SK-N-SH (cell line): ENCODE data around the gene PTPN18. TPM values are rescaled to one million over a fixed set of nuclear protein-coding genes. Genes with fewer than 3 reads are reported as not detected.

Experiments used
- CTCF ChIA-PET: fragments of 300-600, 350-600 bp; formaldehyde crosslinking; extraction: SDS; loops from one replicate; lab custom pipeline; 2021; lab: Yijun Ruan, JAX
- POLR2A ChIA-PET: fragments of 350-600 bp; sonication (Branson Sonifier 250); formaldehyde crosslinking; extraction: SDS; loops from one replicate; lab custom pipeline; 2020; ENCODE audit warnings: antibody characterized with exemption, inconsistent platforms; lab: Yijun Ruan, JAX
- DNase-seq: peaks from one replicate; pipeline ENCODE4 v3.0.0; 2012
- H2AFZ ChIP-seq: fragments of 200-600 bp; sonication (generic); 2 replicates; pipeline ENCODE4 v1.8.1; 2016; ENCODE audit warnings: antibody characterized with exemption, mild to moderate bottlenecking, low read depth
- H3F3A ChIP-seq: fragments of 200-600 bp; sonication (generic); replicated peaks from 2 replicates; pipeline ENCODE3; 2016; ENCODE audit warnings: antibody characterized with exemption, mild to moderate bottlenecking; ENCODE audit not compliant: insufficient read depth
- H3K27ac ChIP-seq, 2 experiments: fragments of 200-500 bp in 1 of 2; fragments of 200-600 bp in 1 of 2; sonication (Bioruptor generic) in 1 of 2; sonication (generic), shearing (Covaris generic) in 1 of 2; 2 replicates each; pipeline versions ENCODE4 v1.5.1 to v1.6.1; 2014 to 2016; ENCODE audit warnings: low read depth in 2 of 2, inconsistent platforms in 1 of 2, low read length in 1 of 2, mild to moderate bottlenecking in 1 of 2, mixed read lengths in 1 of 2
- H3K27me3 ChIP-seq: fragments of 200-600 bp; sonication (generic), shearing (Covaris generic); 2 replicates; pipeline ENCODE4 v1.6.1; 2016; ENCODE audit warnings: mixed run types; ENCODE audit not compliant: insufficient read depth
- H3K36me3 ChIP-seq, 2 experiments: fragments of 200-500 bp in 1 of 2; fragments of 200-600 bp in 1 of 2; sonication (Bioruptor generic) in 1 of 2; sonication (generic) in 1 of 2; replicated peaks in 1 of 2; 2 replicates each; pipeline versions ENCODE3 to v1.5.1; 2014 to 2016; ENCODE audit warnings: low read length in 1 of 2, mild to moderate bottlenecking in 1 of 2; ENCODE audit not compliant: insufficient read depth in 2 of 2, control insufficient read depth in 1 of 2
- H3K4me1 ChIP-seq, 2 experiments: fragments of 200-500 bp in 1 of 2; fragments of 200-600 bp in 1 of 2; sonication (Bioruptor generic) in 1 of 2; sonication (generic), shearing (Covaris generic) in 1 of 2; 2 replicates each; pipeline versions ENCODE4 v1.5.1 to v1.6.1; 2014 to 2016; ENCODE audit warnings: low read depth in 1 of 2, low read length in 1 of 2, mixed run types in 1 of 2; ENCODE audit not compliant: insufficient read depth in 2 of 2, control insufficient read depth in 1 of 2
- H3K4me2 ChIP-seq: fragments of 200-600 bp; sonication (generic), shearing (Covaris generic); 2 replicates; pipeline ENCODE4 v1.6.1; 2017; ENCODE audit warnings: mixed run types
- H3K4me3 ChIP-seq, 2 experiments: fragments of 200-500 bp in 1 of 2; fragments of 200-600 bp in 1 of 2; sonication (Bioruptor generic) in 1 of 2; sonication (generic), shearing (Covaris generic) in 1 of 2; 2 replicates each; pipeline versions ENCODE4 v1.5.1 to v1.8.1; 2014 to 2016; ENCODE audit warnings: low read depth in 2 of 2, inconsistent platforms in 1 of 2, low read length in 1 of 2, mild to moderate bottlenecking in 1 of 2, mixed read lengths in 1 of 2, moderate library complexity in 1 of 2
- H3K79me2 ChIP-seq: fragments of 200-600 bp; sonication (generic); 2 replicates; pipeline ENCODE4 v1.8.1; 2017; ENCODE audit warnings: mild to moderate bottlenecking; ENCODE audit not compliant: insufficient read depth
- H3K9ac ChIP-seq: fragments of 200-600 bp; sonication (generic); 2 replicates; pipeline ENCODE4 v1.6.1; 2017; ENCODE audit warnings: mixed run types
- H3K9me2 ChIP-seq: fragments of 200-600 bp; sonication (generic); 2 replicates; pipeline ENCODE4 v1.6.1; 2017; ENCODE audit warnings: mixed run types
- H3K9me3 ChIP-seq: fragments of 200-600 bp; sonication (generic); 2 replicates; pipeline ENCODE4 v1.6.1; 2017; ENCODE audit warnings: mixed run types, mild to moderate bottlenecking, moderate library complexity
- H4K20me1 ChIP-seq: fragments of 200-600 bp; sonication (generic); 2 replicates; pipeline ENCODE4 v1.6.1; 2017; ENCODE audit warnings: mild to moderate bottlenecking, mixed run types; ENCODE audit not compliant: insufficient read depth
- FOXJ3 ChIP-seq: sonication (generic); formaldehyde crosslinking; IDR thresholded peaks from 2 replicates; pipeline ENCODE4 v1.5.1; 2020; ENCODE audit warnings: mild to moderate bottlenecking, missing genetic modification reagents
- MEF2A ChIP-seq: IDR thresholded peaks from 2 replicates; pipeline ENCODE4 v1.4.0; 2012; ENCODE audit warnings: low read depth, borderline replicate concordance
- NRF1 ChIP-seq: IDR thresholded peaks from 2 replicates; pipeline ENCODE4 v1.6.1; 2012; ENCODE audit warnings: low read depth, mild to moderate bottlenecking, low read length
- POLR2AphosphoS5 ChIP-seq: IDR thresholded peaks from 2 replicates; pipeline ENCODE4 v1.6.1; 2012; ENCODE audit warnings: low read depth, low read length
- SMC3 ChIP-seq: IDR thresholded peaks from 2 replicates; pipeline ENCODE4 v1.6.1; 2012; ENCODE audit warnings: low read depth, low read length, improper control_type of control experiment
- TAF1 ChIP-seq: IDR thresholded peaks from 2 replicates; pipeline ENCODE4 v1.6.1; 2012; ENCODE audit warnings: low read depth, mild to moderate bottlenecking, low read length, moderate library complexity, borderline replicate concordance
- WGBS: methylation state at CpG from one replicate; pipeline ENCODE4 v1.1.6; 2017; ENCODE audit warnings: low lambda C conversion rate; 5-methylcytosine and 5-hydroxymethylcytosine counted together
- polyA plus RNA-seq, 3 experiments: library from polyadenylated mRNA; depleted of rRNA; stranded (reverse); fragments of >200 nt; gene quantifications; 2 replicates each; pipeline ENCODE4 v1.2.3, GENCODE V29; 2012
- TF ChIP-seq, protein P1 (sequence below): IDR thresholded peaks from 2 replicates; pipeline ENCODE4 v1.6.1; 2012; ENCODE audit warnings: mild to moderate bottlenecking, low read depth, low read length, moderate library complexity

The PTPN18 gene
- polyA plus RNA-seq, 1 of the 3 experiments (the other 2 are of a cell fraction): 30.4 TPM

DNA sequence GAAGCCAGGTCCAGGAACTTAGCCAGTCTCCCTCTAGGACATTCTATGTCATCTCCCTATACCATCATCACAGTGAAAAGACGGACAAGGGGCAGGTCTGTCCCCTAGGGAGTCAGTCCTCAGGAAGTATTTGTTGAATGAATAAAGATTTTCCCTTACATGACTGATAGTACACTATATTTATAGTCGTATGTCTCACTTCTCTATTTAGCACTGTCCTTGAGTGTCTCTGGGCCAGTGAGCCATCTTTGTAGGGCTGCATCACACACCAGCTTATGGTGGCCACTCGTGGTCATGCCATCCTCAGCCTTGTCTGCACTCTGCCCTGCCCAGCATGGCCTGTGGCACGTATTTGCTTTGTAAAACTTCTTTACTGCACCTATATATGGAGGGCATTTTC is 25.8 kb downstream of the PTPN18 start:
- Histone ChIP-seq H3K27ac (no peak overlapping the region), H3K79me2 (peaks cover 20% of the 10 kb centered on the region; the same call in 1 of the 2 replicates), H3K4me1 (peaks cover 0 to 9% of the 10 kb centered on the region in 2 experiments; a peak in 2 of 4 replicates), H3K9me2 (no peaks in the 10 kb centered on the region), H3K36me3 (peaks cover 2 to 4% of the 10 kb centered on the region in 2 experiments), H3K27me3 (no peaks in the 10 kb centered on the region), H3F3A (no peaks in the 10 kb centered on the region), H3K9me3 (no peaks in the 10 kb centered on the region), H2AFZ (no peak overlapping the region), H3K9ac (no peak overlapping the region), H3K4me3 (no peak overlapping the region), H4K20me1 (no peaks in the 10 kb centered on the region), H3K4me2 (no peak overlapping the region)
- ChIA-PET POLR2A (no interaction called here), CTCF (interaction anchor here (3.6 kb wide), 1 partner anchor 9 kb away, joined by 14 read pairs; no protein-coding TSS in a partner anchor)
- TF ChIP-seq NRF1 (no peak), POLR2AphosphoS5 (no peak), TAF1 (no peak)
- TF ChIP-seq, protein P1, sequence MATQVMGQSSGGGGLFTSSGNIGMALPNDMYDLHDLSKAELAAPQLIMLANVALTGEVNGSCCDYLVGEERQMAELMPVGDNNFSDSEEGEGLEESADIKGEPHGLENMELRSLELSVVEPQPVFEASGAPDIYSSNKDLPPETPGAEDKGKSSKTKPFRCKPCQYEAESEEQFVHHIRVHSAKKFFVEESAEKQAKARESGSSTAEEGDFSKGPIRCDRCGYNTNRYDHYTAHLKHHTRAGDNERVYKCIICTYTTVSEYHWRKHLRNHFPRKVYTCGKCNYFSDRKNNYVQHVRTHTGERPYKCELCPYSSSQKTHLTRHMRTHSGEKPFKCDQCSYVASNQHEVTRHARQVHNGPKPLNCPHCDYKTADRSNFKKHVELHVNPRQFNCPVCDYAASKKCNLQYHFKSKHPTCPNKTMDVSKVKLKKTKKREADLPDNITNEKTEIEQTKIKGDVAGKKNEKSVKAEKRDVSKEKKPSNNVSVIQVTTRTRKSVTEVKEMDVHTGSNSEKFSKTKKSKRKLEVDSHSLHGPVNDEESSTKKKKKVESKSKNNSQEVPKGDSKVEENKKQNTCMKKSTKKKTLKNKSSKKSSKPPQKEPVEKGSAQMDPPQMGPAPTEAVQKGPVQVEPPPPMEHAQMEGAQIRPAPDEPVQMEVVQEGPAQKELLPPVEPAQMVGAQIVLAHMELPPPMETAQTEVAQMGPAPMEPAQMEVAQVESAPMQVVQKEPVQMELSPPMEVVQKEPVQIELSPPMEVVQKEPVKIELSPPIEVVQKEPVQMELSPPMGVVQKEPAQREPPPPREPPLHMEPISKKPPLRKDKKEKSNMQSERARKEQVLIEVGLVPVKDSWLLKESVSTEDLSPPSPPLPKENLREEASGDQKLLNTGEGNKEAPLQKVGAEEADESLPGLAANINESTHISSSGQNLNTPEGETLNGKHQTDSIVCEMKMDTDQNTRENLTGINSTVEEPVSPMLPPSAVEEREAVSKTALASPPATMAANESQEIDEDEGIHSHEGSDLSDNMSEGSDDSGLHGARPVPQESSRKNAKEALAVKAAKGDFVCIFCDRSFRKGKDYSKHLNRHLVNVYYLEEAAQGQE: no peak
- WGBS: 82% methylated on average over 4 of the region's 4 CpGs
- DNase-seq: no peak

DNA sequence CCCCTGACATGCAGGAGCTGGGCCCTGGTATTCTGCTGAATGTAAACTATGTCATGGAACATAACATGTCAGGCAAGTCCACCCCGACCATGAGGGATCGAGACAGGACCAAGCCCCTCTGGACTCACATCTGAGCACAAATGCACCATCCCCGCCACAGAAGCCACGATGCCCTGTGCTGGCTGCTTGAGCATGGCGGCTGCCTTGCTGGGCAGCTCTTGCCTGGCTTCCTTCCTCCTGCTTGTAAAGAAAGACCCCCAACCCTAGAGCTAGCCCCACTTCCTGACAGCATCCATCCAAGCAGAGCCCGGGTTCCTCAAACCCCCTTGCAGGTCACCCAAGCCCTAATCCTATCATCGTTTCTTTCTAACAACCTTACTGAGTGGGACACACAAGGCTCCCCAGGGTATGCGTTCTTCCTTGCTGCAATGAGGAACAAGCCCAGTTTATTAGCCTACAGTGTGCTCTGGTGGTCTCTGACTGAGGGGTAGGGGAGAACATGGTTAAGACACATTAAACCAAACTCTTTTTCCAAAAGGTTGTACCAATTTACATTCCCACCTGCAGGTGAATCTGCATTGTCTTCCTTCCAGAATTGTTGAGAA is 26.6 kb downstream of the PTPN18 start:
- CTCF ChIA-PET: interaction anchor here (3.6 kb wide), 1 partner anchor 10 kb away, joined by 14 read pairs; no protein-coding TSS in a partner anchor
- Histone ChIP-seq H3K27ac (no peak overlapping the region), H3K27me3 (no peaks in the 10 kb centered on the region)
- no peak for TF ChIP-seq SMC3
- TF ChIP-seq, all 33 proteins: peak for 0
- Histone ChIP-seq H3K36me3 (peaks cover 0 to 4% of the 10 kb centered on the region in 2 experiments), H3K4me3 (no peak overlapping the region), H3K9ac (no peak overlapping the region), H3K4me1 (peaks cover 0 to 9% of the 10 kb centered on the region in 2 experiments; a peak in 2 of 4 replicates), H3K4me2 (no peak overlapping the region), H3K9me3 (no peaks in the 10 kb centered on the region), H3K9me2 (no peaks in the 10 kb centered on the region), H3K79me2 (peaks cover 19% of the 10 kb centered on the region; the same call in 1 of the 2 replicates), H4K20me1 (no peaks in the 10 kb centered on the region), H3F3A (no peaks in the 10 kb centered on the region), H2AFZ (no peak overlapping the region)
- WGBS: 91% methylated on average over 6 of the region's 8 CpGs
- POLR2A ChIA-PET: no interaction called here
- DNase-seq: no peak

DNA sequence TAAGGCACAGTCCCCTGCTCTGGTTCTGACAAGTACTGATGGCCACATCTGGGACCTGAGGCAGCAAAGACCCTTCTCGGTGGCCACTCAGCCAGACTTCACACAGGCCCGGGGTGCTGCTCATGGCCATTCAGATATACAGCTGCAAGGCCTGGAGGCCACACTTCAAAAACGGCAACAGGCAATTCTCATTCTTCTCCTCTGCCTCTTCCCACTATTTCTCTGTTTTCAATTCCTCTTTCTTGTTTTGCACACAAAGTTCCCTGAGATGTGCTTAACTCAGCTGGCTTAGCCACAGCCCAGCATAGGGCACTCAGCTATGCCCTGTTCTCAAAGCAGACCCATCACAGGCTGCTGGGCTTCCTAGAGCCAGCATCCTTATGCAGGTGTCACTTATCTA is 29.9 kb downstream of the PTPN18 start:
- CTCF ChIA-PET: interaction anchor here (1.0 kb wide), 1 partner anchor 13 kb away, joined by 3 read pairs; no protein-coding TSS in a partner anchor
- WGBS: 91% methylated on average over 3 of the region's 3 CpGs
- H4K20me1 ChIP-seq: no peaks in the 10 kb centered on the region

More for the DNA sequence above, 29.9 kb downstream of the PTPN18 start:
- no peak for DNase-seq
- no peaks in the 10 kb centered on the region for H3F3A ChIP-seq
- no peak overlapping the region for H3K4me2 ChIP-seq
- H3K4me3 ChIP-seq: no peak overlapping the region
- H3K79me2 ChIP-seq: peaks cover 10% of the 10 kb centered on the region; the same call in 1 of the 2 replicates
- no peaks in the 10 kb centered on the region for H3K9me2 ChIP-seq
- H2AFZ ChIP-seq: no peak overlapping the region
- POLR2A ChIA-PET: no interaction called here
- H3K9me3 ChIP-seq: no peaks in the 10 kb centered on the region
- no peak overlapping the region for H3K27ac ChIP-seq
- H3K36me3 ChIP-seq: peaks cover 0 to 4% of the 10 kb centered on the region in 2 experiments
- no peak for TF ChIP-seq FOXJ3
- no peak for TF ChIP-seq MEF2A
- no peaks in the 10 kb centered on the region for H3K27me3 ChIP-seq
- H3K9ac ChIP-seq: no peak overlapping the region
- H3K4me1 ChIP-seq: peaks cover 0 to 3% of the 10 kb centered on the region in 2 experiments; a peak in 1 of 4 replicates
